Measurements from ENCODE around the gene GSTA1.
"Not testable (repeated sequence)": the region's sequence is repeated elsewhere in the genome, so short reads cannot be mapped to it uniquely, and the experiment has no call there.

- not testable (repeated sequence) for TF ChIP-seq CTCF (IDR thresholded peaks at IDR 0.05; ENCODE audit: insufficient read depth, low read length); POLR2AphosphoS5 (IDR thresholded peaks at IDR 0.05; ENCODE audit: low read depth)
Observed at GRCh38 chr6:52814545-52814944, 10.9 kb upstream of the GSTA1 start.

All from HL-60 (cell line).